ENCODE results near the gene TMEM231. TPM values are rescaled to one million over a fixed set of nuclear protein-coding genes. Genes with fewer than 3 reads are reported as not detected.
"Not testable (repeated sequence)": the region's sequence is repeated elsewhere in the genome, so short reads cannot be mapped to it uniquely, and the experiment has no call there.

Gene TMEM231
- polyA plus RNA-seq, 3 donors = 0.27 to 0.75 (median 0.72) TPM

- no peaks in the 10 kb centered on the region for H3K27me3 ChIP-seq (ENCODE audit: control insufficient read depth in 2 of 2, insufficient read depth in 2 of 2, low read length in 2 of 2)
- H3K36me3 Mint-ChIP-seq = no peaks in the 10 kb centered on the region
- no peaks in the 10 kb centered on the region for H4K20me1 ChIP-seq (ENCODE audit: insufficient read depth, low read length)
- no peak overlapping the region for H2AFZ ChIP-seq (ENCODE audit: insufficient read depth, low read depth, low read length, poor library complexity, severe bottlenecking)
- intact Hi-C loops (cut with micrococcal nuclease) = no loop called here
- no peak overlapping the region for H3K27ac Mint-ChIP-seq
- peaks cover 0 to 2% (median 0%) of the 10 kb centered on the region in 7 donors for H3K9me3 Mint-ChIP-seq
- no peak for DNase-seq
- no peak overlapping the region for H3K4me3 Mint-ChIP-seq
- whole genome bisulfite sequencing (ENCODE audit: insufficient coverage) = no CpG with 5 or more reads among the region's 5 CpGs
- no peak for TF ChIP-seq CTCF (IDR thresholded peaks at IDR 0.05)
- no peaks in the 10 kb centered on the region for H3K9me3 ChIP-seq (replicated peaks in 1 of 2; ENCODE audit: control insufficient read depth in 1 of 2, insufficient read depth in 1 of 2, low read length in 2 of 2)
- no peak overlapping the region for H3K9ac ChIP-seq (ENCODE audit: insufficient read depth, low read length, poor library complexity, severe bottlenecking)
- H3K79me2 ChIP-seq (ENCODE audit: insufficient read depth, low read length) = no peaks in the 10 kb centered on the region
- no peak overlapping the region for H3K27ac ChIP-seq (ENCODE audit: low read depth in 1 of 2, low read length in 2 of 2)
- peaks cover 0 to 3% (median 0%) of the 10 kb centered on the region in 3 donors for H3K27me3 Mint-ChIP-seq (ENCODE audit: low read depth in 3 of 3)
- H3K4me1 Mint-ChIP-seq = no peaks in the 10 kb centered on the region
- H3K4me1 ChIP-seq (ENCODE audit: control insufficient read depth in 1 of 2, insufficient read depth in 2 of 2, low read length in 2 of 2) = no peaks in the 10 kb centered on the region
- no peak overlapping the region for H3K4me2 ChIP-seq (replicated peaks; ENCODE audit: extremely low read depth, low read length, poor library complexity, severe bottlenecking)
- no peak overlapping the region for H3K4me3 ChIP-seq (replicated peaks in 1 of 3; ENCODE audit: low read depth in 2 of 3, low read length in 3 of 3)
- no peaks in the 10 kb centered on the region for H3K36me3 ChIP-seq (replicated peaks in 1 of 2; ENCODE audit: control insufficient read depth in 1 of 2, insufficient read depth in 2 of 2, low read length in 2 of 2)
These were observed 14.8 kb downstream of the TMEM231 start for GRCh38 chr16:75541236-75541635.

- intact Hi-C loops (cut with micrococcal nuclease); H3K4me1 Mint-ChIP-seq; H3K4me3 Mint-ChIP-seq; H3K4me3 ChIP-seq (replicated peaks in 1 of 3; ENCODE audit: low read depth in 2 of 3, low read length in 3 of 3); H3K27me3 ChIP-seq (ENCODE audit: control insufficient read depth in 2 of 2, insufficient read depth in 2 of 2, low read length in 2 of 2); H3K27ac Mint-ChIP-seq; H3K36me3 Mint-ChIP-seq; H2AFZ ChIP-seq (ENCODE audit: insufficient read depth, low read depth, low read length, poor library complexity, severe bottlenecking); H3K9ac ChIP-seq (ENCODE audit: insufficient read depth, low read length, poor library complexity, severe bottlenecking); H3K36me3 ChIP-seq (replicated peaks in 1 of 2; ENCODE audit: control insufficient read depth in 1 of 2, insufficient read depth in 2 of 2, low read length in 2 of 2); H3K9me3 Mint-ChIP-seq; H3K9me3 ChIP-seq (replicated peaks in 1 of 2; ENCODE audit: control insufficient read depth in 1 of 2, insufficient read depth in 1 of 2, low read length in 2 of 2); DNase-seq; H4K20me1 ChIP-seq (ENCODE audit: insufficient read depth, low read length); H3K27ac ChIP-seq (ENCODE audit: low read depth in 1 of 2, low read length in 2 of 2); H3K79me2 ChIP-seq (ENCODE audit: insufficient read depth, low read length); H3K27me3 Mint-ChIP-seq (ENCODE audit: low read depth in 3 of 3); H3K4me1 ChIP-seq (ENCODE audit: control insufficient read depth in 1 of 2, insufficient read depth in 2 of 2, low read length in 2 of 2); H3K4me2 ChIP-seq (replicated peaks; ENCODE audit: extremely low read depth, low read length, poor library complexity, severe bottlenecking): not testable (repeated sequence)
- WGBS (ENCODE audit: insufficient coverage) = no CpG with 5 or more reads among the region's 10 CpGs
These were observed 17.0 kb downstream of the TMEM231 start for GRCh38 chr16:75538882-75539565.

Measured in CD14-positive monocyte (primary cell).